ENCODE results near the gene PTGDS. TPM values are rescaled to one million over a fixed set of nuclear protein-coding genes. Genes with fewer than 3 reads are reported as not detected.

PTGDS gene
- total RNA-seq, 3 donors from 2014 or later, result 46.7 to 72.6 (median 48.2) TPM

DNA sequence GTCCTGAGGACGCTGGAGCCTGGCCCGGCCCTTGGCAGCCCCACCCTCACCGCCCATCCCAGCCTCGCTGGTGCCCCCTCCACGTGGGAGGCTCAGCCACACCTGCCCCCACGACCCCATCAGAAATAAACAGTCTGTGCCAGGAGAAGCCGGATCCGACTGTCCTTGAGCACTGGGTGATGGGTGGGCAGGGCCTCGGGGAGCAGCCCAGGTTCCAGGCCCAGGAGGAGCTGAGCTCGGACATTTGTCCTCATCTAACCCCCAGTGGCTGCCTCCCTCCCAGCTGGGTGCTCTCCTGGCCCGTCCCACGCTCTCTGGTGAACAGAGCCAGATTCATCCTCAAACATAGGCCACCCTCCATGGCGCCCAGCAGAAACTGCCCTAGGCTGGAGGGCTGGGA lies 4.6 kb upstream of the PTGDS start:
- H3K27ac ChIP-seq, result no peak overlapping the region
- intact Hi-C loops (cut with DNase I; ENCODE audit: low total_unique reads), result no loop called here
- DNase-seq (ENCODE audit: low spot score in 2 of 2), result no peak
- no peaks in the 10 kb centered on the region for H3K9me3 ChIP-seq
- H3K36me3 ChIP-seq, result no peaks in the 10 kb centered on the region
- no peaks in the 10 kb centered on the region for H3K27me3 ChIP-seq
- no peaks in the 10 kb centered on the region for H3K4me1 ChIP-seq
- TF ChIP-seq POLR2AphosphoS5 (IDR thresholded peaks at IDR 0.05) (no peak), POLR2A (IDR thresholded peaks at IDR 0.05) (no peak)
- TF ChIP-seq, protein P1, sequence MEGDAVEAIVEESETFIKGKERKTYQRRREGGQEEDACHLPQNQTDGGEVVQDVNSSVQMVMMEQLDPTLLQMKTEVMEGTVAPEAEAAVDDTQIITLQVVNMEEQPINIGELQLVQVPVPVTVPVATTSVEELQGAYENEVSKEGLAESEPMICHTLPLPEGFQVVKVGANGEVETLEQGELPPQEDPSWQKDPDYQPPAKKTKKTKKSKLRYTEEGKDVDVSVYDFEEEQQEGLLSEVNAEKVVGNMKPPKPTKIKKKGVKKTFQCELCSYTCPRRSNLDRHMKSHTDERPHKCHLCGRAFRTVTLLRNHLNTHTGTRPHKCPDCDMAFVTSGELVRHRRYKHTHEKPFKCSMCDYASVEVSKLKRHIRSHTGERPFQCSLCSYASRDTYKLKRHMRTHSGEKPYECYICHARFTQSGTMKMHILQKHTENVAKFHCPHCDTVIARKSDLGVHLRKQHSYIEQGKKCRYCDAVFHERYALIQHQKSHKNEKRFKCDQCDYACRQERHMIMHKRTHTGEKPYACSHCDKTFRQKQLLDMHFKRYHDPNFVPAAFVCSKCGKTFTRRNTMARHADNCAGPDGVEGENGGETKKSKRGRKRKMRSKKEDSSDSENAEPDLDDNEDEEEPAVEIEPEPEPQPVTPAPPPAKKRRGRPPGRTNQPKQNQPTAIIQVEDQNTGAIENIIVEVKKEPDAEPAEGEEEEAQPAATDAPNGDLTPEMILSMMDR (IDR thresholded peaks at IDR 0.05), result no peak
- H3K4me3 ChIP-seq, result no peak overlapping the region

DNA sequence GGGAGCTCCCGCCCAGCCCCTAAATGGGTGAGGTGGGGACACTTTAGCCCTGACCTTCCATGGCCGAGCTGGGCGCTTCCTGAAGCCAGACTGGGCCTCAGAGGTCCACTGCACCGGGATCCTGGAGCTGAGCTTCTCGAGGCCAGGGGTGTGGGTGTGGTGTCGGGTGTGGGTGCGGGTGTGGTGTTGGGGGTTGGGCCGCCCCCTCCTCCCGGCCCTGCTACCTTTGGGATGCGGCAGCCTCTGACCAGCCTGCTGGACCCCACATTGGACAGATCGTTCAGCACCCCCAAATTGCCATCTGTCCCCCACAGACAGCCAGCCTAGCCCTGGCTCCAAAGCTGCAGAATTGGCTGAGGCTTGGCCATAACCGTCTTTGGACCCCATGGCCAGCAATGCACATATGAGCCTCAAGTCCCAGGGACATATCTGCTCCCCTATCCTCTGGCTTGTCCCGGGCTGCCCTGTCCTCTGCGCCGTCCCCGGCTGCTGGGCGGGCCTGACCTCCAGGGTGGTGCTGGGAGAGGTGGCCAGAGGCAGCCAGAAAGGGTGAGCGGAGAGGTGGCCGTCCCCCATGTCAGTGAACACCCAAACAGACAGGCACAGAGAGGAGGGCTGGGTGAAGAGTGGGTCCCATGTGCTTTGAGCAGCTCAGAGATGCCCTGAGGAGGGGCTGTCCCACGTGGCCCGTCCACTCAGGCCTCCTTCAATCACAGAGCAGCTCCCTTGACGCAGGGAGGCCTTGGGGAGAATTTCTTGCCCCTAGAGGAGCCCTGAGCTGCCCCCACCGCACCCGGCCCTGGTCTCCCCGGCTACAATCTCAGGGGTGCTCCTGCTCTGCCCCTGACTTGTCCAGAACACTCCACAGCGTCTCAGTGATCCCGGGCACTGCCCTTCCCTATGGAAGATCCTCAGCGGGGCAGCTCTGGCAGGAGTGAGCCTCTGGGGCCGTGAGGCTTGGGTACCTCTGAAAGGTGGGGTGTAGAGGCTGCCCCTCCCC lies 3.4 kb upstream of the PTGDS start:
- no peak overlapping the region for H3K4me3 ChIP-seq
- H3K4me1 ChIP-seq, result no peaks in the 10 kb centered on the region
- H3K36me3 ChIP-seq, result no peaks in the 10 kb centered on the region
- intact Hi-C loops (cut with DNase I; ENCODE audit: low total_unique reads), result no loop called here
- no peak for DNase-seq (ENCODE audit: low spot score in 2 of 2)
- H3K27me3 ChIP-seq, result no peaks in the 10 kb centered on the region
- H3K27ac ChIP-seq, result no peak overlapping the region
- TF ChIP-seq POLR2AphosphoS5 (IDR thresholded peaks at IDR 0.05), result no peak
- TF ChIP-seq, protein P1 (IDR thresholded peaks at IDR 0.05), result no peak
- no peak for TF ChIP-seq POLR2A (IDR thresholded peaks at IDR 0.05)
- no peaks in the 10 kb centered on the region for H3K9me3 ChIP-seq

DNA sequence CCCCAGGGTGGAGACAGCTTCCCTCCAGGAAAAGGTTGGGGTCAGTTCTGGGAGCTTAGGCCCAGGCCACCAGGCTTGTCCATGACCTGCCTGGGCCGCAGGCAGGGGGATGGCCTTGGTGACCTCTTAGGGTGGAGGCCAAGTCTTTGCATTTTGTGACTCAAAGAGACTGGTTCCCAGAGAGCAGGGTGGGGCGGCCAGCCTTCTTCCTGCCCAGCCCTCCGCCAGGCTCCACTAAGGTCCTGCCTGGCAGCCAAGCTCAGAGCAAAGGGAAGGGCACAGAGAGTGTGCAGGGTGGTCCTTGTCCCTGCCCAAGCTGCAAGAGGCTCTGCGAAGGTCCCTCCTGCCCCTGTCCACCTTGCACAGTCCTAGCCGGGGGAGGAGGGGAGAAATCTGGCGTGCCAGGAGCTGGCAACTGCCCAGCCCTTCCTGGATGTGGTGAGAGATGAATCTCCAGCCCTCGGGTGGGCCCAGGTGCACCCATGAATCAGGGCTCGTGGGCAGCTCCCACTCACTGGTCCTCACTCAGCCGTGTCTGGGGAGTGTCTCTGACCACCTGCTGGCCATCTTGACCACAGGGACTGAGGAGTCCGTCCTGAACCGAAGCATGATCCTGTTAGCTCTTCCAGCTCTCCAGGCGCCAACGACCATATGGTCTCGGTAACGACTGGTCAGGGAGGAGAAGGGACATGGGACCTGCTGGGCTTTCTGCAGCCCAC lies 2.3 kb upstream of the PTGDS start:
- TF ChIP-seq POLR2A (IDR thresholded peaks at IDR 0.05) (no peak), POLR2AphosphoS5 (IDR thresholded peaks at IDR 0.05) (no peak)
- TF ChIP-seq, protein P1 (IDR thresholded peaks at IDR 0.05), result no peak
- intact Hi-C loops (cut with DNase I; ENCODE audit: low total_unique reads), result no loop called here
- H3K4me1 ChIP-seq, result no peaks in the 10 kb centered on the region
- no peak overlapping the region for H3K27ac ChIP-seq
- H3K27me3 ChIP-seq, result no peaks in the 10 kb centered on the region
- H3K36me3 ChIP-seq, result no peaks in the 10 kb centered on the region
- H3K4me3 ChIP-seq, result no peak overlapping the region
- DNase-seq (ENCODE audit: low spot score in 2 of 2), result no peak
- no peaks in the 10 kb centered on the region for H3K9me3 ChIP-seq

DNA sequence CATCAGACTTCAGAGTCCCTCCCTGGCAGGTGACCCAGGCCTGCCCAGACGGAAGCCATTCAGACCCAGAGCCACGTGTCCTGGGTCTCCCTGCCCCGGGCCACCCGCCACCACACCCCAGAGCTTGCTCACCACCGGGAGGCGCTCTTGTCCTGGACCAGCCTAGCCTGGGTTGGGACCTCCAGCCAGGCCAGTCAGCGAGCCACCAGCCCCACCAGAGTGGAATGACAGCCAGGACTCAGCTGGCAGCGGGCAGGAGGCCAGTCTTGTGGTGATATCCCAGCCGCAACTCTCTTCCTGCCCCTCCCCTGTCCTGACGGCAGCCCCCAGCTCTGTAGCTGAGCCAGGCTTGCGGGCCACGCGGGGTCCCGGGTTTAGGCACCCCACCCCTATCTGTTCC lies 1.7 kb upstream of the PTGDS start:
- no peak overlapping the region for H3K27ac ChIP-seq
- H3K27me3 ChIP-seq, result no peaks in the 10 kb centered on the region
- H3K9me3 ChIP-seq, result no peaks in the 10 kb centered on the region
- H3K36me3 ChIP-seq, result no peaks in the 10 kb centered on the region
- TF ChIP-seq POLR2AphosphoS5 (IDR thresholded peaks at IDR 0.05) (no peak), POLR2A (IDR thresholded peaks at IDR 0.05) (no peak)
- TF ChIP-seq, protein P1 (IDR thresholded peaks at IDR 0.05), result no peak
- DNase-seq (ENCODE audit: low spot score in 2 of 2), result no peak
- H3K4me1 ChIP-seq, result no peaks in the 10 kb centered on the region
- intact Hi-C loops (cut with DNase I; ENCODE audit: low total_unique reads), result no loop called here
- no peak overlapping the region for H3K4me3 ChIP-seq

DNA sequence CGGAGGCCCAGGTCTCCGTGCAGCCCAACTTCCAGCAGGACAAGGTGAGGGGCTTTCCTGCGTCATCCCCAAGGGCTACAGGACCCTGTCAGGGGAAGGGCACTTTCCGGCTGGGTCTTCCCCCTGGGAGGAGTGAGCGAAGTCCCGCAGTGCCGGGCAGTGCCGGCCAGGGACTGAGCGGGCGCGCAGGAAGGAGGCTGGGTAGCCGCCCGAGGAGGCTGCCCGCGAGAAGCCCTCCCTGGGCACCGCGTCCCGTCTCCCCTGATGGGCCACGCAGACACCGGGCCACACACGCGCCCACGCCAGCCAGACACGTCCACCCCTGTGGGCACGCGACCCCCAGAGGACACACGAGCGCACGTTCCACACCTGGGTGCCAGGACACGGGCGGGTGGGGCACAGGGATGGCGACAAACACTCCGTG lies 357 bp downstream of the PTGDS start:
- TF ChIP-seq POLR2A (IDR thresholded peaks at IDR 0.05), result no peak
- TF ChIP-seq POLR2AphosphoS5 (IDR thresholded peaks at IDR 0.05), result no peak
- TF ChIP-seq, protein P1 (IDR thresholded peaks at IDR 0.05), result no peak
- Histone ChIP-seq H3K27me3 (no peaks in the 10 kb centered on the region), H3K4me3 (peak overlapping the region; percentile 35 to 72 (median 57)), H3K36me3 (no peaks in the 10 kb centered on the region), H3K4me1 (no peaks in the 10 kb centered on the region), H3K9me3 (no peaks in the 10 kb centered on the region), H3K27ac (peak overlapping the region; percentile 7 to 50)
- intact Hi-C loops (cut with DNase I; ENCODE audit: low total_unique reads), result no loop called here
- no peak for DNase-seq (ENCODE audit: low spot score in 2 of 2)

Measured in breast epithelium (tissue), 4 donors.